HCT116 (cell line): ENCODE measurements around the gene AP1AR. TPM values are rescaled to one million over a fixed set of nuclear protein-coding genes. Genes with fewer than 3 reads are reported as not detected.

ENCODE experiments used
- ATAC-seq: fragments of 200-7000 bp; cut with Tn5 transposase; 2 replicates; pipeline ENCODE4 v1.9.1; 2020; ENCODE audit warnings: mild to moderate bottlenecking, moderate library complexity
- BruUV-seq: library from RNA; stranded (reverse); fragments of 400-500 nt; replicated peaks from 2 replicates; lab custom pipeline; 2021; lab: Mats Ljungman, UMichigan
- CTCF ChIA-PET: fragments of 300-600 bp; sonication (Branson Sonifier 250); formaldehyde crosslinking; loops from one replicate; lab custom pipeline; 2021; ENCODE audit warnings: antibody characterized with exemption; lab: Charles Lee
- POLR2A ChIA-PET: fragments of 300-600, 350-600 bp; sonication (Branson Sonifier 250); formaldehyde crosslinking; loops from one replicate; lab custom pipeline; 2021; ENCODE audit warnings: antibody characterized with exemption; lab: Charles Lee
- RAD21 ChIA-PET, 2 experiments: fragments of 300-600 bp; sonication (Branson Sonifier 250); formaldehyde crosslinking; loops; one replicate each; lab custom pipeline; 2023; ENCODE audit warnings: low total read pairs in 2 of 2; ENCODE audit not compliant: uncharacterized antibody in 2 of 2, unreplicated experiment in 2 of 2, low non-redundant PET in 1 of 2; lab: Charles Lee
- DNase-seq: peaks from one replicate; pipeline ENCODE4 v3.0.0-alpha.2; 2010; ENCODE audit warnings: low read depth, low spot score
- H2AFZ ChIP-seq: fragments of 200-600 bp; shearing (Covaris generic), sonication (generic); 2 replicates; pipeline ENCODE4 v1.6.1; 2017; ENCODE audit warnings: low read depth, mixed run types, mixed read lengths, antibody characterized with exemption, low read length; ENCODE audit not compliant: poor library complexity, severe bottlenecking
- H3K27ac ChIP-seq: 2 replicates; pipeline ENCODE4 v1.5.1; 2012; ENCODE audit warnings: low read depth, low read length
- H3K27me3 ChIP-seq: fragments of 200-600 bp; sonication (generic); 2 replicates; pipeline ENCODE4 v1.6.1; 2016; ENCODE audit warnings: mixed run types, low read length, mixed read lengths; ENCODE audit not compliant: insufficient read depth
- H3K36me3 ChIP-seq, 2 experiments: fragments of 200-500 bp in 1 of 2; fragments of 200-600 bp in 1 of 2; sonication (Bioruptor generic) in 1 of 2; sonication (generic) in 1 of 2; 2 replicates each; pipeline versions ENCODE4 v1.5.1 to v1.6.1; 2014 to 2016; ENCODE audit warnings: low read length in 2 of 2, inconsistent platforms in 1 of 2, mixed read lengths in 1 of 2, mixed run types in 1 of 2; ENCODE audit not compliant: insufficient read depth in 2 of 2, control insufficient read depth in 1 of 2
- H3K4me1 ChIP-seq, 2 experiments: fragments of 200-600 bp in 1 of 2; sonication (generic) in 1 of 2; 2 replicates each; pipeline versions ENCODE4 v1.5.1 to v1.6.1; 2012 to 2017; ENCODE audit warnings: low read length in 2 of 2, inconsistent platforms in 1 of 2, mild to moderate bottlenecking in 1 of 2, mixed read lengths in 1 of 2, mixed run types in 1 of 2, moderate library complexity in 1 of 2; ENCODE audit not compliant: insufficient read depth in 2 of 2, control insufficient read depth in 1 of 2
- H3K4me2 ChIP-seq: fragments of 200-600 bp; sonication (generic); 2 replicates; pipeline ENCODE4 v1.6.1; 2017; ENCODE audit warnings: mixed run types, low read length, mixed read lengths
- H3K4me3 ChIP-seq, 2 experiments: fragments of 200-600 bp in 1 of 2; sonication (generic) in 1 of 2; replicated peaks in 1 of 2; 2 replicates each; pipeline ENCODE4 v1.5.1; 2011 to 2016; ENCODE audit warnings: low read length in 2 of 2, control low read depth in 1 of 2, low read depth in 1 of 2, mild to moderate bottlenecking in 1 of 2, mixed read lengths in 1 of 2, mixed run types in 1 of 2
- H3K79me2 ChIP-seq: fragments of 200-600 bp; sonication (generic); 2 replicates; pipeline ENCODE4 v1.6.1; 2017; ENCODE audit warnings: mild to moderate bottlenecking, mixed run types, low read length, moderate library complexity, mixed read lengths; ENCODE audit not compliant: insufficient read depth
- H3K9ac ChIP-seq: fragments of 200-600 bp; sonication (generic); 2 replicates; pipeline ENCODE4 v1.6.1; 2016; ENCODE audit warnings: low read length, mixed read lengths
- H3K9me2 ChIP-seq: fragments of 200-600 bp; sonication (generic), shearing (Covaris generic); 2 replicates; pipeline ENCODE4 v1.6.1; 2017; ENCODE audit warnings: mixed run types, mild to moderate bottlenecking, moderate library complexity; ENCODE audit not compliant: insufficient read depth
- H3K9me3 ChIP-seq, 2 experiments: fragments of 200-500 bp in 1 of 2; fragments of 200-600 bp in 1 of 2; sonication (Bioruptor generic) in 1 of 2; sonication (generic) in 1 of 2; 2 replicates each; pipeline ENCODE4 v1.6.1; 2014 to 2017; ENCODE audit warnings: low read length in 2 of 2, mixed read lengths in 2 of 2, inconsistent platforms in 1 of 2, low read depth in 1 of 2, mild to moderate bottlenecking in 1 of 2, mixed run types in 1 of 2, moderate library complexity in 1 of 2; ENCODE audit not compliant: control insufficient read depth in 1 of 2, insufficient read depth in 1 of 2
- H4K20me1 ChIP-seq: fragments of 200-600 bp; sonication (generic), shearing (Covaris generic); 2 replicates; pipeline ENCODE4 v1.6.1; 2017; ENCODE audit warnings: mixed run types, mild to moderate bottlenecking, moderate library complexity; ENCODE audit not compliant: insufficient read depth
- ELF1 ChIP-seq: IDR thresholded peaks from 2 replicates; pipeline ENCODE4 v1.6.1; 2012; ENCODE audit warnings: low read depth, borderline replicate concordance
- EZH2 ChIP-seq: fragments of 200-600 bp; sonication (generic); IDR thresholded peaks from 2 replicates; pipeline ENCODE4 v1.6.1; 2017; ENCODE audit warnings: antibody characterized with exemption, mixed run types
- JUND ChIP-seq: IDR thresholded peaks from 2 replicates; pipeline ENCODE4 v1.6.1; 2012
- MAX ChIP-seq: IDR thresholded peaks from 2 replicates; pipeline ENCODE4 v1.6.1; 2012
- POLR2A ChIP-seq: IDR thresholded peaks from 2 replicates; pipeline ENCODE4 v1.7.0; 2011; ENCODE audit warnings: borderline replicate concordance; ENCODE audit not compliant: insufficient read depth, insufficient read length; ENCODE audit errors: extremely low read depth
- SIN3A ChIP-seq: IDR thresholded peaks from 2 replicates; pipeline ENCODE4 v1.6.1; 2012; ENCODE audit warnings: low read depth
- ZBTB33 ChIP-seq: IDR thresholded peaks from 2 replicates; pipeline ENCODE4 v1.6.1; 2011; ENCODE audit warnings: mild to moderate bottlenecking, low read length, moderate library complexity; ENCODE audit not compliant: insufficient replicate concordance; ENCODE audit errors: extremely low read depth
- ZFX ChIP-seq: fragments of 450-650 bp; IDR thresholded peaks from 2 replicates; pipeline ENCODE4 v1.6.1; 2017
- intact Hi-C: fragments of 100-400 bp; cut with micrococcal nuclease; formaldehyde crosslinking; loops from 2 replicates; pipeline ENCODE4 v1.10.0; 2022
- total RNA-seq: library from RNA; stranded (reverse); gene quantifications from one replicate; pipeline ENCODE4 v1.2.1, GENCODE V29; 2021; ENCODE audit not compliant: unreplicated experiment

The AP1AR gene
- total RNA-seq, 1 experiment from 2014 or later = 56.7 TPM

GRCh38 chr4:112219826-112220366 is 11.7 kb upstream of the AP1AR start:
- no peaks in the 10 kb centered on the region for H3K4me1 ChIP-seq
- DNase-seq (no peak), ATAC-seq (no peak)
- H2AFZ ChIP-seq = no peak overlapping the region
- BruUV-seq = no TSS peak
- H3K27ac ChIP-seq = no peak overlapping the region
- no peaks in the 10 kb centered on the region for H4K20me1 ChIP-seq
- CTCF ChIA-PET = interaction anchor here (1.1 kb wide), 1 partner anchor 14 kb away, joined by 3 read pairs; no protein-coding TSS in a partner anchor
- no peaks in the 10 kb centered on the region for H3K9me2 ChIP-seq
- intact Hi-C loops = no loop called here
- POLR2A ChIA-PET = no interaction called here
- H3K27me3 ChIP-seq = no peaks in the 10 kb centered on the region
- no peak overlapping the region for H3K9ac ChIP-seq
- H3K4me2 ChIP-seq = no peak overlapping the region
- RAD21 ChIA-PET = no interaction called here
- H3K79me2 ChIP-seq = no peaks in the 10 kb centered on the region
- no peak for TF ChIP-seq JUND
- TF ChIP-seq ZBTB33 = no peak
- no peak for TF ChIP-seq ELF1
- no peak for TF ChIP-seq POLR2A
- TF ChIP-seq EZH2 = no peak
- TF ChIP-seq SIN3A = no peak
- no peak for TF ChIP-seq ZFX
- no peak for TF ChIP-seq MAX
- no peaks in the 10 kb centered on the region for H3K36me3 ChIP-seq
- H3K4me3 ChIP-seq = no peak overlapping the region
- no peaks in the 10 kb centered on the region for H3K9me3 ChIP-seq
